Keratinocyte (primary cell): ENCODE measurements around the gene NUAK1. TPM values are rescaled to one million over a fixed set of nuclear protein-coding genes. Genes with fewer than 3 reads are reported as not detected.

ENCODE experiments used
- DNase-seq: peaks from one replicate; pipeline ENCODE4 v3.0.0-alpha.2; 2011; ENCODE audit warnings: low read depth, missing footprints, low spot score
- FAIRE-seq: peaks from 2 replicates; lab custom pipeline; 2011; peaks lifted over from hg19 to GRCh38; lab: Jason Lieb, UNC
- H2AFZ ChIP-seq: 2 replicates; pipeline ENCODE4 v1.6.0; 2012; ENCODE audit warnings: low read length, control low read depth, inconsistent platforms; ENCODE audit not compliant: control insufficient read depth
- H3K27ac ChIP-seq: 2 replicates; pipeline ENCODE4 v1.5.1; 2011; ENCODE audit warnings: low read length; ENCODE audit not compliant: control insufficient read depth, insufficient read depth
- H3K27me3 ChIP-seq: 3 replicates; pipeline ENCODE4 v1.6.0; 2011; ENCODE audit warnings: low read length; ENCODE audit not compliant: control insufficient read depth, insufficient read depth; ENCODE audit errors: extremely low read depth
- H3K36me3 ChIP-seq, 2 experiments: 2 replicates in 1 of 2; 3 replicates in 1 of 2; pipeline ENCODE4 v1.5.1; 2011; ENCODE audit warnings: low read length in 2 of 2, mild to moderate bottlenecking in 1 of 2; ENCODE audit not compliant: control insufficient read depth in 2 of 2, insufficient read depth in 2 of 2; ENCODE audit errors: extremely low read depth in 1 of 2
- H3K4me1 ChIP-seq: 3 replicates; pipeline ENCODE4 v1.5.1; 2011; ENCODE audit warnings: low read length; ENCODE audit not compliant: control insufficient read depth, insufficient read depth; ENCODE audit errors: extremely low read depth
- H3K4me2 ChIP-seq: 3 replicates; pipeline ENCODE4 v1.6.0; 2011; ENCODE audit warnings: low read depth, low read length; ENCODE audit not compliant: control insufficient read depth, insufficient read depth; ENCODE audit errors: extremely low read depth
- H3K4me3 ChIP-seq, 3 experiments: fragments of 200-600 bp in 1 of 3; sonication (generic) in 1 of 3; 2 replicates in 2 of 3; 3 replicates in 1 of 3; pipeline ENCODE4 v1.5.1; 2011 to 2016; ENCODE audit warnings: low read length in 3 of 3, mild to moderate bottlenecking in 3 of 3, control low read depth in 2 of 3, inconsistent platforms in 1 of 3, low read depth in 1 of 3, mixed read lengths in 1 of 3, mixed run types in 1 of 3, moderate library complexity in 1 of 3; ENCODE audit not compliant: control insufficient read depth in 2 of 3, insufficient read depth in 2 of 3; ENCODE audit errors: extremely low read depth in 1 of 3
- H3K79me2 ChIP-seq: 2 replicates; pipeline ENCODE4 v1.6.0; 2012; ENCODE audit warnings: low read length; ENCODE audit not compliant: control insufficient read depth, insufficient read depth
- H3K9ac ChIP-seq: 3 replicates; pipeline ENCODE4 v1.6.0; 2011; ENCODE audit warnings: low read length; ENCODE audit not compliant: control insufficient read depth, insufficient read depth; ENCODE audit errors: extremely low read depth
- H3K9me1 ChIP-seq: 3 replicates; pipeline ENCODE4 v1.6.0; 2011; ENCODE audit warnings: low read length; ENCODE audit not compliant: control insufficient read depth, insufficient read depth; ENCODE audit errors: extremely low read depth
- H3K9me3 ChIP-seq: 2 replicates; pipeline ENCODE4 v1.5.1; 2012; ENCODE audit warnings: low read depth, low read length; ENCODE audit not compliant: control insufficient read depth
- H4K20me1 ChIP-seq: 3 replicates; pipeline ENCODE4 v1.6.0; 2011; ENCODE audit warnings: low read length; ENCODE audit not compliant: control insufficient read depth, insufficient read depth; ENCODE audit errors: extremely low read depth
- CTCF ChIP-seq, 3 experiments: IDR thresholded peaks in 1 of 3; conservative IDR thresholded peaks in 1 of 3; optimal IDR thresholded peaks in 1 of 3; 2 replicates in 2 of 3; 3 replicates in 1 of 3; pipeline versions ENCODE3 to v1.5.1; 2011; ENCODE audit warnings: low read length in 3 of 3, mild to moderate bottlenecking in 3 of 3, moderate library complexity in 2 of 3, control low read depth in 1 of 3, inconsistent platforms in 1 of 3; ENCODE audit not compliant: insufficient read depth in 2 of 3; ENCODE audit errors: extremely low read depth in 1 of 3
- EZH2 ChIP-seq: IDR thresholded peaks from one replicate; pipeline ENCODE4 v1.6.1; 2012; ENCODE audit warnings: inconsistent platforms, mild to moderate bottlenecking, low read length, moderate library complexity
- dilution Hi-C: fragments of 300-500 bp; cut with MboI; formaldehyde crosslinking; loops from one replicate; pipeline ENCODE4 v1.7.0; 2020; ENCODE audit warnings: low sequenced_read_pairs; ENCODE audit not compliant: extremely low pct_ligation_motif_present
- polyA plus RNA-seq, 5 experiments: library from polyadenylated mRNA; depleted of rRNA in 3 of 5; stranded (reverse) in 3 of 5; stranded (forward) in 1 of 5; unstranded in 1 of 5; fragments of >200 nt; gene quantifications; 1 replicate in 1 of 5; 2 replicates in 3 of 5; 3 replicates in 1 of 5; pipeline versions ENCODE4 v1.2.1 to v1.2.3, GENCODE V29; 2011 to 2012; ENCODE audit warnings: missing spikeins in 2 of 5, low read depth in 1 of 5, low replicate concordance in 1 of 5

Gene NUAK1
- polyA plus RNA-seq, 1 donor (not counting 4 experiments of a cell fraction or from before 2014, with no cell fraction given), result 12.3 TPM

GRCh38 chr12:106049546-106049945, 89.2 kb downstream of the NUAK1 start:
- DNase-seq, result no peak
- Histone ChIP-seq H3K4me1 (peaks cover 3% of the 10 kb centered on the region), H3K36me3 (no peaks in the 10 kb centered on the region), H3K79me2 (no peaks in the 10 kb centered on the region), H3K27me3 (no peaks in the 10 kb centered on the region), H3K27ac (no peak overlapping the region), H4K20me1 (no peaks in the 10 kb centered on the region), H3K4me2 (no peak overlapping the region), H3K9me3 (no peaks in the 10 kb centered on the region), H3K9me1 (no peaks in the 10 kb centered on the region), H3K4me3 (no peak overlapping the region), H2AFZ (no peak overlapping the region), H3K9ac (no peak overlapping the region)
- TF ChIP-seq CTCF (optimal IDR thresholded peaks at IDR 0.05 in 1 of 3, IDR thresholded peaks at IDR 0.05 in 1 of 3, conservative IDR thresholded peaks at IDR 0.05 in 1 of 3; ENCODE audit: extremely low read depth in 1 of 3, insufficient read depth in 2 of 3, low read length in 3 of 3) (no peak), EZH2 (no peak)
- no peak for FAIRE-seq
- dilution Hi-C loops, result no loop called here

- Histone ChIP-seq H3K9me3 (no peaks in the 10 kb centered on the region), H3K9me1 (no peaks in the 10 kb centered on the region), H3K79me2 (no peaks in the 10 kb centered on the region), H3K27me3 (no peaks in the 10 kb centered on the region), H3K36me3 (no peaks in the 10 kb centered on the region), H3K9ac (no peak overlapping the region), H3K4me3 (no peak overlapping the region), H3K4me2 (no peak overlapping the region), H4K20me1 (no peaks in the 10 kb centered on the region), H3K4me1 (peaks cover 3% of the 10 kb centered on the region), H2AFZ (no peak overlapping the region), H3K27ac (no peak overlapping the region)
- DNase-seq (no peak), FAIRE-seq (no peak)
- dilution Hi-C loops, result no loop called here
- TF ChIP-seq CTCF (optimal IDR thresholded peaks at IDR 0.05 in 1 of 3, IDR thresholded peaks at IDR 0.05 in 1 of 3, conservative IDR thresholded peaks at IDR 0.05 in 1 of 3; ENCODE audit: extremely low read depth in 1 of 3, insufficient read depth in 2 of 3, low read length in 3 of 3) (no peak), EZH2 (no peak)
Observed at GRCh38 chr12:106049105-106049504, 89.6 kb downstream of the NUAK1 start.
